CD14-positive monocyte (primary cell): ENCODE results near the gene NAA35. TPM values are rescaled to one million over a fixed set of nuclear protein-coding genes. Genes with fewer than 3 reads are reported as not detected.
"Not testable (repeated sequence)": the region's sequence is repeated elsewhere in the genome, so short reads cannot be mapped to it uniquely, and the experiment has no call there.

Source experiments
- DNase-seq, 3 donors: peaks; one replicate each; pipeline ENCODE4 v3.0.0-alpha.2; 2011 to 2022
- H2AFZ ChIP-seq: 2 replicates; pipeline ENCODE4 v1.6.0; 2012; ENCODE audit warnings: mild to moderate bottlenecking, low read depth, low read length, inconsistent platforms; ENCODE audit not compliant: insufficient read depth, poor library complexity, severe bottlenecking
- H3K27ac ChIP-seq, 2 donors: 1 replicate in 1 of 2; 2 replicates in 1 of 2; pipeline ENCODE4 v1.5.1; 2012 to 2013; ENCODE audit warnings: low read length in 2 of 2, control low read depth in 1 of 2, inconsistent platforms in 1 of 2, low read depth in 1 of 2, mild to moderate bottlenecking in 1 of 2
- H3K27me3 ChIP-seq, 2 donors: one replicate each; pipeline versions ENCODE4 v1.6.0 to v1.6.1; 2011 to 2013; ENCODE audit warnings: low read length in 2 of 2; ENCODE audit not compliant: control insufficient read depth in 2 of 2, insufficient read depth in 2 of 2
- H3K36me3 ChIP-seq, 2 donors: replicated peaks in 1 of 2; 1 replicate in 1 of 2; 2 replicates in 1 of 2; pipeline versions ENCODE4 v1.5.1 to v1.6.1; 2012 to 2013; ENCODE audit warnings: low read length in 2 of 2, control low read depth in 1 of 2, inconsistent platforms in 1 of 2, mild to moderate bottlenecking in 1 of 2; ENCODE audit not compliant: insufficient read depth in 2 of 2, control insufficient read depth in 1 of 2
- H3K4me1 ChIP-seq, 2 donors: 1 replicate in 1 of 2; 2 replicates in 1 of 2; pipeline versions ENCODE4 v1.5.1 to v1.6.1; 2012 to 2013; ENCODE audit warnings: low read length in 2 of 2, control low read depth in 1 of 2, inconsistent platforms in 1 of 2, mild to moderate bottlenecking in 1 of 2, moderate library complexity in 1 of 2; ENCODE audit not compliant: insufficient read depth in 2 of 2, control insufficient read depth in 1 of 2
- H3K4me2 ChIP-seq: replicated peaks from 2 replicates; pipeline ENCODE3; 2012; ENCODE audit warnings: low read length, moderate library complexity, mild to moderate bottlenecking; ENCODE audit not compliant: poor library complexity, severe bottlenecking; ENCODE audit errors: extremely low read depth
- H3K4me3 ChIP-seq, 3 experiments: fragments of 200-600 bp in 1 of 3; sonication (generic) in 1 of 3; replicated peaks in 1 of 3; 1 replicate in 2 of 3; 2 replicates in 1 of 3; pipeline ENCODE4 v1.5.1; 2011 to 2013; ENCODE audit warnings: low read length in 3 of 3, mild to moderate bottlenecking in 3 of 3, control low read depth in 2 of 3, low read depth in 2 of 3, inconsistent platforms in 1 of 3, moderate library complexity in 1 of 3
- H3K79me2 ChIP-seq: 2 replicates; pipeline ENCODE4 v1.6.0; 2012; ENCODE audit warnings: mild to moderate bottlenecking, control low read depth, inconsistent platforms, low read length, moderate library complexity; ENCODE audit not compliant: insufficient read depth
- H3K9ac ChIP-seq: 2 replicates; pipeline ENCODE4 v1.6.0; 2017; ENCODE audit warnings: low read length, mild to moderate bottlenecking; ENCODE audit not compliant: insufficient read depth, poor library complexity, severe bottlenecking
- H3K9me3 ChIP-seq, 2 donors: replicated peaks in 1 of 2; 1 replicate in 1 of 2; 2 replicates in 1 of 2; pipeline versions ENCODE4 v1.5.1 to v1.6.1; 2012 to 2013; ENCODE audit warnings: low read length in 2 of 2, control low read depth in 1 of 2; ENCODE audit not compliant: control insufficient read depth in 1 of 2, insufficient read depth in 1 of 2
- H4K20me1 ChIP-seq: 2 replicates; pipeline ENCODE4 v1.6.0; 2012; ENCODE audit warnings: mild to moderate bottlenecking, low read length, control low read depth, moderate library complexity; ENCODE audit not compliant: insufficient read depth
- H3K27ac Mint-ChIP-seq, 7 donors: one replicate each; pipeline ENCODE4 v1.8.0; 2020; ENCODE audit warnings: mild to moderate bottlenecking in 7 of 7, mixed read lengths in 7 of 7, moderate library complexity in 6 of 7, inconsistent platforms in 2 of 7
- H3K27me3 Mint-ChIP-seq, 3 donors: one replicate each; pipeline ENCODE4 v1.8.0; 2021 to 2022; ENCODE audit warnings: low read depth in 3 of 3, mild to moderate bottlenecking in 3 of 3, mixed read lengths in 3 of 3, moderate library complexity in 3 of 3, inconsistent platforms in 1 of 3
- H3K36me3 Mint-ChIP-seq, 2 donors: one replicate each; pipeline ENCODE4 v1.8.0; 2020; ENCODE audit warnings: mixed read lengths in 2 of 2, inconsistent platforms in 1 of 2, mild to moderate bottlenecking in 1 of 2
- H3K4me1 Mint-ChIP-seq: one replicate; pipeline ENCODE4 v1.8.0; 2020; ENCODE audit warnings: mild to moderate bottlenecking, mixed read lengths
- H3K4me3 Mint-ChIP-seq, 2 donors: one replicate each; pipeline ENCODE4 v1.8.0; 2020; ENCODE audit warnings: mild to moderate bottlenecking in 2 of 2, mixed read lengths in 2 of 2, moderate library complexity in 1 of 2
- H3K9me3 Mint-ChIP-seq, 7 donors: one replicate each; pipeline ENCODE4 v1.8.0; 2020 to 2022; ENCODE audit warnings: mixed read lengths in 7 of 7, mild to moderate bottlenecking in 6 of 7, moderate library complexity in 6 of 7, inconsistent platforms in 2 of 7
- WGBS: methylation state at CpG from one replicate; pipeline ENCODE4 v1.1.5; 2013; ENCODE audit warnings: missing lambda C conversion rate; ENCODE audit not compliant: insufficient coverage; 5-methylcytosine and 5-hydroxymethylcytosine counted together
- intact Hi-C, 2 donors: fragments of 100-400 bp; cut with micrococcal nuclease; formaldehyde crosslinking; loops; one replicate each; pipeline versions ENCODE4 v1.15.0 to v1.15.1; 2023
- polyA plus RNA-seq, 3 donors: library from polyadenylated mRNA; depleted of rRNA in 1 of 3; unstranded in 2 of 3; stranded (reverse) in 1 of 3; fragments of 300-500 nt in 2 of 3; fragments of >200 nt in 1 of 3; fragmentation: Illumina TruSeq in 2 of 3; gene quantifications; 1 replicate in 2 of 3; 2 replicates in 1 of 3; pipeline ENCODE4 v1.2.3, GENCODE V29; 2012 to 2021
- TF ChIP-seq, protein P1 (sequence below): fragments of 200-600 bp; IDR thresholded peaks from one replicate; pipeline ENCODE4 v1.8.0; 2022; ENCODE audit warnings: antibody characterized with exemption, mild to moderate bottlenecking

NAA35 gene
- polyA plus RNA-seq, 3 donors, result 4.4 to 8.7 (median 5.6) TPM

DNA sequence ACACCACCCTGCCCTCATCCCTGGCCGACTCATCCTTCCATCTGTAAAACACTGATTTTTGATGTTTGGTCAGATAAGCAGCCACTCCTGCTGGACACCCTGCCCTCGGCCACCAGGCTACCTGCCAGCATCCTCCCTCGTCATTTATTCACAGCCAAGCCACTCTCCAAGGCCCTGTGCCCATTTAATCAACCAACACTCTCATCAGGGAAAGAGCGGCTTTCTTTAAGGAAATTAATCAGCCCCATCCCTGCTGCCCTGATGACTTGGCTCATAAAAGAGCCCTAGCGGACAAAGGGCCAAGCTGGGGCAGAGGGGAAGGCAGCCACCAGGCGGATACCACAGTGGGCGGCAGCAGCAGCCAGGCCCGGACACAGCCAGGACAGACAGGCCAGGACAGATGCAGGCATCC, 106.0 kb downstream of the NAA35 start:
- Histone ChIP-seq H3K79me2 (no peaks in the 10 kb centered on the region), H3K36me3 (no peaks in the 10 kb centered on the region), H2AFZ (no peak overlapping the region), H3K27me3 (no peaks in the 10 kb centered on the region), H3K4me1 (no peaks in the 10 kb centered on the region), H3K4me3 (no peak overlapping the region), H3K4me2 (no peak overlapping the region), H4K20me1 (no peaks in the 10 kb centered on the region), H3K27ac (no peak overlapping the region), H3K9ac (no peak overlapping the region), H3K9me3 (no peaks in the 10 kb centered on the region)
- peak overlapping the region in 1 of 2 donors; percentile 1 for H3K4me3 Mint-ChIP-seq
- H3K4me1 Mint-ChIP-seq, result no peaks in the 10 kb centered on the region
- no peak overlapping the region for H3K27ac Mint-ChIP-seq
- no peak for DNase-seq
- 93% methylated on average over 4 of the region's 8 CpGs for WGBS
- H3K27me3 Mint-ChIP-seq, result peaks cover 0 to 2% (median 0%) of the 10 kb centered on the region in 3 donors
- intact Hi-C loops, result no loop called here
- TF ChIP-seq, protein P1, sequence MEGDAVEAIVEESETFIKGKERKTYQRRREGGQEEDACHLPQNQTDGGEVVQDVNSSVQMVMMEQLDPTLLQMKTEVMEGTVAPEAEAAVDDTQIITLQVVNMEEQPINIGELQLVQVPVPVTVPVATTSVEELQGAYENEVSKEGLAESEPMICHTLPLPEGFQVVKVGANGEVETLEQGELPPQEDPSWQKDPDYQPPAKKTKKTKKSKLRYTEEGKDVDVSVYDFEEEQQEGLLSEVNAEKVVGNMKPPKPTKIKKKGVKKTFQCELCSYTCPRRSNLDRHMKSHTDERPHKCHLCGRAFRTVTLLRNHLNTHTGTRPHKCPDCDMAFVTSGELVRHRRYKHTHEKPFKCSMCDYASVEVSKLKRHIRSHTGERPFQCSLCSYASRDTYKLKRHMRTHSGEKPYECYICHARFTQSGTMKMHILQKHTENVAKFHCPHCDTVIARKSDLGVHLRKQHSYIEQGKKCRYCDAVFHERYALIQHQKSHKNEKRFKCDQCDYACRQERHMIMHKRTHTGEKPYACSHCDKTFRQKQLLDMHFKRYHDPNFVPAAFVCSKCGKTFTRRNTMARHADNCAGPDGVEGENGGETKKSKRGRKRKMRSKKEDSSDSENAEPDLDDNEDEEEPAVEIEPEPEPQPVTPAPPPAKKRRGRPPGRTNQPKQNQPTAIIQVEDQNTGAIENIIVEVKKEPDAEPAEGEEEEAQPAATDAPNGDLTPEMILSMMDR, result no peak
- no peaks in the 10 kb centered on the region for H3K9me3 Mint-ChIP-seq
- H3K36me3 Mint-ChIP-seq, result peaks cover 10 to 24% of the 10 kb centered on the region in 2 donors

DNA sequence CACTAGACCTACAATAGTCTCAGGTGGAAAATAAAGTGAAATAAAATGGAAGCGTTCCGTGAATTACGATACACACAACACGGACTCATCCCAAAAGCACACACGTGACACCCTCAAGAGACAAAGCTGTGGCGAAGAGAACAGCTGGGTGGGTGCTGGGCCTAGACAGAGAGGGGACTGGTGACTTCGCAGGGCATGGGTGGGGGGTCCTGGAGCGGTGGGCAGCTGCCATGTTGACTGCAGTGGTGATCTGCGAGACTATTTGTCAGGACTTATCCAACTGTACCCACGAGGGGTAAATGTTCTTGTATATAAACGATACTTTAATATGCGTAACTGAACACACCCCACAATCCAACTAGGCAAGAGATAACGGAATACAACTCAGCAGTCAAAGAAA, 106.4 kb downstream of the NAA35 start:
- Histone ChIP-seq H3K9me3 (no peaks in the 10 kb centered on the region), H3K9ac (no peak overlapping the region), H3K4me3 (no peak overlapping the region), H3K36me3 (no peaks in the 10 kb centered on the region), H4K20me1 (no peaks in the 10 kb centered on the region), H3K79me2 (no peaks in the 10 kb centered on the region), H3K27ac (no peak overlapping the region), H3K4me2 (no peak overlapping the region), H3K4me1 (no peaks in the 10 kb centered on the region), H3K27me3 (no peaks in the 10 kb centered on the region), H2AFZ (no peak overlapping the region)
- intact Hi-C loops, result no loop called here
- no peak for DNase-seq
- no CpG with 5 or more reads among the region's 13 CpGs for WGBS
- H3K4me1 Mint-ChIP-seq, result no peaks in the 10 kb centered on the region
- peaks cover 10 to 23% of the 10 kb centered on the region in 2 donors for H3K36me3 Mint-ChIP-seq
- no peaks in the 10 kb centered on the region for H3K9me3 Mint-ChIP-seq
- peaks cover 0 to 3% (median 0%) of the 10 kb centered on the region in 3 donors for H3K27me3 Mint-ChIP-seq
- H3K4me3 Mint-ChIP-seq, result no peak overlapping the region
- TF ChIP-seq, protein P1, result no peak
- H3K27ac Mint-ChIP-seq, result no peak overlapping the region

DNA sequence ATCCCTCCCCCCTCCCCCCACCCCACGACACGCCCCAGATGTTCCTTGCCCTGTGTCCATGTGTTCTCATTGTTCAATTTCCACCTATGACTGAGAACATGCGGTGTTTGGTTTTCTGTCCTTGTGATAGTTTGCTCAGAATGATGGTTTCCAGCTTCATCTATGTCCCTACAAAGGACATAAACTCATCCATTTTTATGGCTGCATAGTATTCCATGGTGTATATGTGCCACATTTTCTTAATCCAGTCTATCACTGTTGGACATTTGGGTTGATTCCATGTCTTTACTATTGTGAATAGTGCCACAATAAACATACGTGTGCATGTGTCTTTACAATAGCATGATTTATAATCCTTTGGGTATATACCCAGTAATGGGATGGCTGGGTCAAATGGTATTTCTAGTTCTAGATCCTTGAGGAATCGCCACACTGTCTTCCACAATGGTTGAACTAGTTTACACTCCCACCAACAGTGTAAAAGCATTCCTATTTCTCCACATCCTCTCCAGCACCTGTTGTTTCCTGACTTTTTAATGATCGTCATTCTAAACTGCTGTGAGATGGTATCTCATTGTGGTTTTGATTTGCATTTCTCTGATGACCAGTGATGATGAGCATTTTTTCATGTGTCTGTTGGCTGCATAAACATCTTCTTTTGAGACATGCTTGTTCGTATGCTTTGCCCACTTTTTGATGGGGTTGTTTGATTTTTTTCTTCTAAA, 107.2 kb downstream of the NAA35 start:
- not testable (repeated sequence) for DNase-seq, H3K27me3 Mint-ChIP-seq, H4K20me1 ChIP-seq

More for the DNA sequence above, 107.2 kb downstream of the NAA35 start:
- H3K27me3 ChIP-seq, H3K4me3 Mint-ChIP-seq, H2AFZ ChIP-seq, intact Hi-C loops, H3K4me3 ChIP-seq, H3K79me2 ChIP-seq, H3K27ac Mint-ChIP-seq, H3K4me1 Mint-ChIP-seq, H3K9ac ChIP-seq, H3K36me3 ChIP-seq, H3K9me3 ChIP-seq, H3K27ac ChIP-seq, H3K9me3 Mint-ChIP-seq, H3K4me1 ChIP-seq, H3K4me2 ChIP-seq: not testable (repeated sequence)
- no CpG with 5 or more reads among the region's 7 CpGs for WGBS
- H3K36me3 Mint-ChIP-seq, result peaks cover 10 to 22% of the 10 kb centered on the region in 2 donors
